GM19025 (cell line): ENCODE data around the gene LINS1.
"Not testable (repeated sequence)": the region's sequence is repeated elsewhere in the genome, so short reads cannot be mapped to it uniquely, and the experiment has no call there.

Experiments
- ATAC-seq: cut with Tn5 transposase; IDR thresholded peaks from one replicate; pipeline ENCODE4 v1.9.1; 2021; ENCODE audit warnings: mild to moderate bottlenecking, low read depth, moderate library complexity; ENCODE audit not compliant: unreplicated experiment

The LINS1 gene

GRCh38 chr15:100602823-100603393 is 924 bp upstream of the LINS1 start:
- peak; percentile 20 for ATAC-seq

GRCh38 chr15:100601617-100602063 is 344 bp downstream of the LINS1 start:
- ATAC-seq: no peak

- no peak for ATAC-seq
Observed at GRCh38 chr15:100601163-100601562, 821 bp downstream of the LINS1 start.

- ATAC-seq: no peak
Observed at GRCh38 chr15:100598655-100599054, 3.3 kb downstream of the LINS1 start.

GRCh38 chr15:100597862-100598261 is 4.1 kb downstream of the LINS1 start:
- no peak for ATAC-seq

GRCh38 chr15:100596792-100597191 is 5.2 kb downstream of the LINS1 start:
- peak; percentile 70 for ATAC-seq

- ATAC-seq: no peak
Observed at GRCh38 chr15:100595964-100596363, 6.0 kb downstream of the LINS1 start.

- ATAC-seq: no peak
Observed at GRCh38 chr15:100593431-100593830, 8.6 kb downstream of the LINS1 start.

GRCh38 chr15:100592898-100593297 is 9.1 kb downstream of the LINS1 start:
- ATAC-seq: no peak

- ATAC-seq: no peak
Observed at GRCh38 chr15:100591835-100592234, 10.1 kb downstream of the LINS1 start.

- not testable (repeated sequence) for ATAC-seq
Observed at GRCh38 chr15:100591163-100591562, 10.8 kb downstream of the LINS1 start.

- no peak for ATAC-seq
Observed at GRCh38 chr15:100588638-100589242, 13.2 kb downstream of the LINS1 start.

GRCh38 chr15:100580414-100580813 is 21.6 kb downstream of the LINS1 start:
- no peak for ATAC-seq

- ATAC-seq: no peak
Observed at GRCh38 chr15:100573526-100573925, 28.5 kb downstream of the LINS1 start.

- ATAC-seq: no peak
Observed at GRCh38 chr15:100572362-100572983, 29.5 kb downstream of the LINS1 start.

GRCh38 chr15:100571592-100572167 is 30.3 kb downstream of the LINS1 start:
- no peak for ATAC-seq

- no peak for ATAC-seq
Observed at GRCh38 chr15:100570735-100571313, 31.2 kb downstream of the LINS1 start.

- no peak for ATAC-seq
Observed at GRCh38 chr15:100570275-100570674, 31.7 kb downstream of the LINS1 start.

GRCh38 chr15:100569391-100569790 is 32.6 kb downstream of the LINS1 start:
- ATAC-seq: no peak

- ATAC-seq: no peak
Observed at GRCh38 chr15:100566850-100567628, 34.9 kb downstream of the LINS1 start.

GRCh38 chr15:100565591-100565990 is 36.4 kb downstream of the LINS1 start:
- ATAC-seq: no peak
